Measurements from ENCODE around the gene SPACA4. TPM values are rescaled to one million over a fixed set of nuclear protein-coding genes. Genes with fewer than 3 reads are reported as not detected.
A peak's percentile ranks its signal among the peaks of the same experiment; 100 is the strongest.

SPACA4 gene
- polyA plus RNA-seq, 2 of the 4 experiments (the other 2 are of a cell fraction) = 0.08 to 0.12 TPM

GRCh38 chr19:48603001-48603400 lies 3.5 kb upstream of the SPACA4 start:
- H3K4me1 ChIP-seq = peaks cover 14% of the 10 kb centered on the region
- H3K4me2 ChIP-seq = no peak overlapping the region; the same call in 2 of the 3 replicates
- ChIA-PET CTCF (interaction anchor here (0.7 to 18.9 kb wide), 2 partner anchors 14 to 15 kb away, joined by 3 to 396 read pairs; no protein-coding TSS in a partner anchor), POLR2A (interaction anchor here (0.7 kb wide), 1 partner anchor 13 kb away, joined by 3 read pairs; no protein-coding TSS in a partner anchor)
- WGBS (ENCODE audit: missing lambda C conversion rate) = 75% methylated on average over 9 of the region's 9 CpGs
- H3K4me3 ChIP-seq = no peak overlapping the region
- FAIRE-seq (peak; percentile 73), ATAC-seq (no peak), DNase-seq (ENCODE audit: low read depth in 1 of 2, low spot score in 1 of 2) (no peak)
- no peaks in the 10 kb centered on the region for H3K9me3 ChIP-seq
- TF ChIP-seq RFX5 (IDR thresholded peaks at IDR 0.05) = no peak
- peak overlapping the region in 1 of 2 experiments; percentile 66; a peak in 2 of 6 replicates for H3K27ac ChIP-seq

- Histone ChIP-seq H3K4me3 (no peak overlapping the region), H3K27ac (peak overlapping the region in 1 of 2 experiments; percentile 66; a peak in 2 of 6 replicates), H3K9me3 (no peaks in the 10 kb centered on the region), H3K4me2 (no peak overlapping the region), H3K4me1 (peaks cover 14% of the 10 kb centered on the region)
- TF ChIP-seq POLR2A (IDR thresholded peaks at IDR 0.05; ENCODE audit: low read length) = no peak
- TF ChIP-seq ZNF302 (CRISPR knock-in tag; IDR thresholded peaks at IDR 0.05) = no peak
- TF ChIP-seq MAFK (IDR thresholded peaks at IDR 0.05; ENCODE audit: partially characterized antibody) = no peak
- TF ChIP-seq RNF2 (IDR thresholded peaks at IDR 0.05; ENCODE audit: borderline replicate concordance, low read depth) = no peak
- no peak for TF ChIP-seq HES2 (IDR thresholded peaks at IDR 0.05)
- ChIA-PET CTCF (interaction anchor here (18.9 kb wide), 1 partner anchor 14 kb away, joined by 396 read pairs; no protein-coding TSS in a partner anchor), POLR2A (no interaction called here)
- 95% methylated on average over 39 of the region's 39 CpGs for whole genome bisulfite sequencing (ENCODE audit: missing lambda C conversion rate)
- ATAC-seq (no peak), DNase-seq (ENCODE audit: low read depth in 1 of 2, low spot score in 1 of 2) (no peak), FAIRE-seq (no peak)
Measured at GRCh38 chr19:48603449-48603848, 3.1 kb upstream of the SPACA4 start.

- no peak for TF ChIP-seq FOSL2 (IDR thresholded peaks at IDR 0.05)
- 0 out of 2 replicates have a peak, but pooled peaks have one; percentile 18 for TF ChIP-seq FOSL2 (CRISPR knock-in tag; IDR thresholded peaks at IDR 0.05)
- TF ChIP-seq KDM1A (IDR thresholded peaks at IDR 0.05; ENCODE audit: low read depth) = peak; percentile 64; the same call in 1 of the 2 replicates
- TF ChIP-seq RAD21 (conservative IDR thresholded peaks at IDR 0.05 in 1 of 2, IDR thresholded peaks at IDR 0.05 in 1 of 2) = no peak
- TF ChIP-seq HEYL (CRISPR knock-in tag; IDR thresholded peaks at IDR 0.05) = no peak
- TF ChIP-seq SMC3 (IDR thresholded peaks at IDR 0.05) = no peak
- TF ChIP-seq NPAS2 (CRISPR knock-in tag; IDR thresholded peaks at IDR 0.05; ENCODE audit: borderline replicate concordance) = no peak
- TF ChIP-seq ZSCAN20 (CRISPR knock-in tag; IDR thresholded peaks at IDR 0.05) = no peak
- ChIA-PET POLR2A (no interaction called here), CTCF (interaction anchor here (18.9 kb wide), 1 partner anchor 15 kb away, joined by 396 read pairs; no protein-coding TSS in a partner anchor)
- 87% methylated on average over 9 of the region's 9 CpGs for WGBS (ENCODE audit: missing lambda C conversion rate)
- DNase-seq (ENCODE audit: low read depth in 1 of 2, low spot score in 1 of 2) (no peak), FAIRE-seq (no peak), ATAC-seq (no peak)
- H3K9me3 ChIP-seq = no peaks in the 10 kb centered on the region
- peaks cover 14% of the 10 kb centered on the region for H3K4me1 ChIP-seq
- H3K4me3 ChIP-seq = no peak overlapping the region
- H3K4me2 ChIP-seq = no peak overlapping the region
- H3K27ac ChIP-seq = no peak overlapping the region; a peak in 1 of 6 replicates
Measured at GRCh38 chr19:48603850-48604249, 2.7 kb upstream of the SPACA4 start.

- Histone ChIP-seq H3K4me2 (no peak overlapping the region), H3K4me3 (no peak overlapping the region), H3K9me3 (no peaks in the 10 kb centered on the region), H3K27ac (peak overlapping the region in 1 of 2 experiments; percentile 24; a peak in 1 of 6 replicates), H3K4me1 (peaks cover 11% of the 10 kb centered on the region)
- ChIA-PET POLR2A (interaction anchor here (4.0 kb wide), 1 partner anchor 11 kb away, joined by 70 read pairs; the partner anchor contains the start of genes RPL18 and SPHK2), CTCF (interaction anchor here (1.1 to 18.9 kb wide), 14 partner anchors 7 to 288 kb away, joined by 3 to 396 read pairs (median 18); partner anchors contain the start of genes KDELR1, RPL18 and SPHK2)
- TF ChIP-seq BHLHE40 (IDR thresholded peaks at IDR 0.05; ENCODE audit: low read depth, low read length) = no peak
- TF ChIP-seq CHD2 (IDR thresholded peaks at IDR 0.05; ENCODE audit: low read length, partially characterized antibody) = no peak
- no peak for TF ChIP-seq PHF8 (IDR thresholded peaks at IDR 0.05; ENCODE audit: borderline replicate concordance, low read depth)
- no peak for ATAC-seq
- WGBS (ENCODE audit: missing lambda C conversion rate) = 82% methylated on average over 6 of the region's 7 CpGs
- no peak for DNase-seq (ENCODE audit: low read depth in 1 of 2, low spot score in 1 of 2)
- FAIRE-seq = no peak
Measured at GRCh38 chr19:48607359-48607755, 815 bp downstream of the SPACA4 start.

Data from A549 (cell line).